Measurements from ENCODE around the gene SLC52A1.

The SLC52A1 gene

DNA sequence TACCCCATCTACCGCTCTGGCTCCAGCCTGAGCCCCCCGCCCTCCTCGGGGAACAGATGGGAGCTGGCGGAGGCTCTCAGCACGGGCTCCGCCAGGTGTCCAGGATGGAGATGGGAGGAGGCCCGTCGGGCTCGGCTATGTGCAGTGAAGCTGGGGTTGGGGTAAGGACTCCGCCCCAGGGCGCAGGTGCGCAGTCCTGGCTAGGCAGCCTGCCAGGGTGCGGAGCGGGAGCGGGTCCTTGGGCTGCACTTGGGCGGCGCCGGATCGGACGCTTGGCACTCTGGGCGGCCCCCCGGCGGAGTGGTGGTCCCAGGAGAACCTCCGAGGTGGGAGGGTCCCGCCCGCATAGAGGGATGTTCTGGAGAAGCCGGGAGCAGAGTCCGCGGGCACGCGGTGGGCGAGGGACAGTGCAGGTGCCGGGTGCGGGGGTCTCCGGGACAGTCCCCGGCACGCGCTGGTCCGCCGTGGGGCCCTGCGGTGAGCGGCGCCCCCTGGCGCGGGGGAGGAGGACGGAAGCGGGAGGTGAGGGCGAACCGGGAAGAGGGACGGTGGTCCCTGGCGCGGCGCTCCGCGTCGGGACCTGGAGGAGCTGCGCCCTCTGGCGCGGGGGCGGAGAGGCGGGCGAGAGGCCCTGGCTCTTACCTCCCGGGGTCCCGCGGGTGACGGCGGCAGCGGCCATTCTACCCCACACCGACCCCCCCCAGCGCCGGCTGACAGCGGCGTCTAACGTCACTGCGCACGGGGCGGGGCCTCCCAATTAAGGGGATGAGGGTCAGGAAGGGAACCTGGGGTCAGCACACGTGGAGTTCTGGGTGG is 48.1 kb downstream of the SLC52A1 start, which contains the start of gene CAMTA2:
Gene CAMTA2 (minus strand): TSS at position 725 of the 816 bp plus-strand sequence. CDS start 1,453 bp downstream, outside the sequence.
- DNase-seq = no peak

DNA sequence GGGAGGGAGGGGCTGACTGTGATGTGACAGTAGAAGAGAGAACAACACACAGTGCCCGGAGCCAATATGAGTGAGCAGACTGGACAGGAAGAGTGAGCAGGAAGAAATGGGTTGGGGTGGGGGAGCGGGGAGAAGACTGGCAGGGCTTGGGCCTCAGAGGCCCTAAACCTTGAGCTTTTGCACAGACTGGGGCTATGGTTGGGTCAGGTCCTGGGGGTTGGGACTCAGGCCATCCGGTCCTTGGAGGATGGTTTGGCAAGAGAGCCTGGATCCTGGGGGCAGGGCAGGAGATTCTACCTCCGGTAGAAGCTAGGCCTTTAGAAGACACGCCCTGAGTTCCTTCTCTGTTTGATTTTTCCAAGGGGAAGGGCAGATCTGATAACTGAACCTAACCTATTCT is 48.8 kb downstream of the SLC52A1 start:
- no peak for DNase-seq
